Stimulated activated CD8-positive, alpha-beta memory T cell treated with anti-CD3 and anti-CD28 coated beads, Interleukin-15, amount 100 ng/mL, for 48 hours (primary cell): ENCODE measurements around the gene KRTAP23-1.

ENCODE experiments used
- DNase-seq, 2 donors: peaks; one replicate each; pipeline ENCODE4 v3.0.0-alpha.2; 2020; ENCODE audit warnings: low read depth in 2 of 2

Gene KRTAP23-1

GRCh38 chr21:30306884-30307283 is 41.5 kb downstream of the KRTAP23-1 start:
- DNase-seq, result no peak

DNA sequence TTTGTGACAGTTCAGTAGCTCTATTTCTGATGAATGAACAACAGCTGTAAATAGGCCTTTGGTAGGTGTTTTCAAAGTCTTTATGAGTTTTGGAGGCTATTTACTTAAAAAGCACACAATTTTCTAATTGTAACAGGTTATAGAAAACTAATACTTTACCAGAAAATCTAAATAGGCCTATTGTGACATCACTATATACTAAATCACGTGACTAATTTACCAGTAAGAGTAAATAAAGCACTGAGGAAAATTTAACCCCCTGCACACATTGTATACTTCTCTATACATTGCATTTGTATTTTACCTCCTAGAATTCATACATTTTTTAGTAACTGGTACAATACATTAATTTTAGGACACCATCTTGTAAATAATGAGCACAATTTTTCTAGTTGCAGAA is 43.3 kb downstream of the KRTAP23-1 start:
- DNase-seq, result no peak
